K562 (cell line): ENCODE measurements around the gene SPOUT1. TPM values are rescaled to one million over a fixed set of nuclear protein-coding genes. Genes with fewer than 3 reads are reported as not detected.

Source experiments
- C11orf30 ChIP-seq: fragments of 450-650 bp; IDR thresholded peaks from 2 replicates; pipeline ENCODE4 v1.6.1; 2016; ENCODE audit warnings: low read depth, mild to moderate bottlenecking
- CBX8 ChIP-seq: fragments of 200-600 bp; sonication (generic); IDR thresholded peaks from 2 replicates; pipeline ENCODE4 v1.6.1; 2012; ENCODE audit warnings: borderline replicate concordance, mixed run types, low read depth, mild to moderate bottlenecking, moderate library complexity, mixed read lengths, low read length, control low read depth, inconsistent platforms; ENCODE audit not compliant: poor library complexity, severe bottlenecking; ENCODE audit errors: extremely low read depth
- FOXJ2 ChIP-seq: fragments of 200-800 bp; sonication (Bioruptor generic); IDR thresholded peaks from 2 replicates; pipeline ENCODE4 v1.6.1; 2016; ENCODE audit warnings: missing genetic modification characterization, missing compliant biosample characterization
- HNRNPH1 ChIP-seq: fragments of 200-400 bp; formaldehyde crosslinking; optimal IDR thresholded peaks from 2 replicates; pipeline ENCODE3; 2017; ENCODE audit warnings: low read depth, mild to moderate bottlenecking, low read length, moderate library complexity
- MEF2A ChIP-seq: IDR thresholded peaks from 2 replicates; pipeline ENCODE4 v1.6.1; 2011; ENCODE audit warnings: low read depth, mild to moderate bottlenecking, low read length, moderate library complexity; ENCODE audit not compliant: control insufficient read depth
- MLLT1 ChIP-seq, 2 experiments: fragments of 450-650 bp; IDR thresholded peaks; 2 replicates each; pipeline ENCODE4 v1.6.1; 2016
- NEUROD1 ChIP-seq: fragments of 150-350 bp; IDR thresholded peaks from 2 replicates; pipeline ENCODE4 v1.6.1; 2014; ENCODE audit warnings: borderline replicate concordance, low read length, low read depth; ENCODE audit not compliant: partially characterized antibody
- POLR2H ChIP-seq: IDR thresholded peaks from 2 replicates; pipeline ENCODE4 v1.6.1; 2016; ENCODE audit warnings: missing genetic modification characterization, low read depth, mild to moderate bottlenecking, control low read depth, missing compliant biosample characterization, moderate library complexity
- PPARD ChIP-seq: fragments of 250-450 bp; sonication (Bioruptor Pico); IDR thresholded peaks from 2 replicates; pipeline ENCODE4 v1.8.0; 2022; ENCODE audit warnings: inconsistent platforms, mild to moderate bottlenecking, moderate library complexity
- SRSF9 ChIP-seq: fragments of 200-400 bp; formaldehyde crosslinking; IDR thresholded peaks from 2 replicates; pipeline ENCODE4 v1.6.1; 2017; ENCODE audit warnings: low read depth, low read length, borderline replicate concordance
- U2AF2 ChIP-seq: fragments of 200-400 bp; formaldehyde crosslinking; optimal IDR thresholded peaks from 2 replicates; pipeline ENCODE3; 2017; ENCODE audit warnings: low read depth, mild to moderate bottlenecking, low read length
- ZNF778 ChIP-seq: fragments of 450-650 bp; formaldehyde crosslinking; IDR thresholded peaks from 2 replicates; pipeline ENCODE4 v1.4.0; 2020; ENCODE audit warnings: mild to moderate bottlenecking, moderate library complexity
- polyA plus RNA-seq, 8 experiments: library from polyadenylated mRNA; depleted of rRNA in 4 of 8; stranded (reverse) in 5 of 8; unstranded in 3 of 8; fragments of >200 nt; fragmentation: Nextera tagmentation in 2 of 8; fragmentation: Illumina TruSeq in 1 of 8; extraction: Ambion mirVana in 2 of 8; extraction: Trizol in 1 of 8; gene quantifications; 2 replicates each; pipeline versions ENCODE4 v1.2.1 to v1.2.3, GENCODE V29; 2011 to 2014; ENCODE audit warnings: inconsistent platforms in 1 of 8, missing spikeins in 1 of 8
- total RNA-seq, 7 experiments: library from RNA; depleted of rRNA in 6 of 7; stranded (reverse); fragments of >200 nt in 6 of 7; fragmentation: Illumina TruSeq in 2 of 7; extraction: Trizol in 2 of 7; gene quantifications; 2 replicates each; pipeline versions ENCODE4 v1.2.1 to v1.2.3, GENCODE V29; 2011 to 2021; ENCODE audit warnings: low replicate concordance in 1 of 7
- TF ChIP-seq, protein P1 (sequence below): sonication (generic); formaldehyde crosslinking; IDR thresholded peaks from 2 replicates; pipeline ENCODE4 v1.4.0; 2020; ENCODE audit warnings: mild to moderate bottlenecking, missing genetic modification reagents
- TF ChIP-seq, protein P2 (sequence below): IDR thresholded peaks from 3 replicates; pipeline ENCODE4 v1.6.1; 2011; ENCODE audit warnings: borderline replicate concordance, mild to moderate bottlenecking, moderate library complexity; ENCODE audit not compliant: insufficient read length; ENCODE audit errors: extremely low read depth

The SPOUT1 gene
- total and polyA plus RNA-seq, 9 of the 15 experiments (the other 6 are each of a cell fraction or from before 2014, with no cell fraction given): 10.6 to 121 (median 37.4) TPM

DNA sequence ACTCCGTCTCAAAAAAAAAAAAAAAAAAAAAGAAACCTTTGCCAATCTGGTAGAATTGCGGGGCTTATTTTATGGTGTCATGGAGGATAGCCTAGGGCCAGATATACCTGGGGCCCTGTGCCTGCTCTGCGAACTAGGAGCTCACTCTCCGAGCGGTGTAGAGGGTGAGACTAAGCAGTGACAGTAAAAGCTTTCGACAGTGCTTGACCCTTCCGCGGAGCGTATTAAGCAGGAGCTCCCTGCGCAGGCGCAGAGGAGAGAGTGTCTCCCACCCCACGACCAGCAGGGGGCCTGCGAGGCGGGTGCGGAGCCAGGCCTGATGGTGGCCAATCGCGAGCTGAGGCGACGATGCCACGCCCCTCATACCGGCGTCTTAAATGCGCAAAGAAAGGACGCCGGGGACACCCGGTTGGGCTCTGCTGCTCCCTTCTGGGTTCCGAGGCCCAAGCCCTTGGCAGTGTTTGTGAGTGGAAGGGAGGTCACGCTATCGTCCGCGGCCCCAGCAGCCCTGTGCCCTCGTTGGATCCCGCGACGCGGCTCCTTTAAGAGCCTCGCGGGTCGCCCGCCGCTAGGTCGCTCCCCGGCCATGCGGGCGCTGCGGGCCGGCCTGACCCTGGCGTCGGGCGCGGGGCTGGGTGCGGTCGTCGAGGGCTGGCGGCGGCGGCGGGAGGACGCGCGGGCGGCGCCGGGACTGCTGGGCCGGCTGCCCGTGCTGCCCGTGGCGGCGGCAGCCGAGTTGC is 11.3 kb downstream of the SPOUT1 start, which contains the start of gene ENDOG (continued):
- TF ChIP-seq MLLT1 (IDR thresholded peaks at IDR 0.05) (peak in 1 of 2 experiments; percentile 73; a peak in 2 of 4 replicates), FOXJ2 (tag) (no peak), CBX8 (no peak), POLR2H (tag) (peak; percentile 87), U2AF2 (no peak), PPARD (CRISPR knock-in tag) (no peak), ZNF778 (no peak), C11orf30 (no peak; the same call in none of the 2 replicates), SRSF9 (no peak), NEUROD1 (no peak), HNRNPH1 (no peak), MEF2A (no peak)
- TF ChIP-seq, protein P1, sequence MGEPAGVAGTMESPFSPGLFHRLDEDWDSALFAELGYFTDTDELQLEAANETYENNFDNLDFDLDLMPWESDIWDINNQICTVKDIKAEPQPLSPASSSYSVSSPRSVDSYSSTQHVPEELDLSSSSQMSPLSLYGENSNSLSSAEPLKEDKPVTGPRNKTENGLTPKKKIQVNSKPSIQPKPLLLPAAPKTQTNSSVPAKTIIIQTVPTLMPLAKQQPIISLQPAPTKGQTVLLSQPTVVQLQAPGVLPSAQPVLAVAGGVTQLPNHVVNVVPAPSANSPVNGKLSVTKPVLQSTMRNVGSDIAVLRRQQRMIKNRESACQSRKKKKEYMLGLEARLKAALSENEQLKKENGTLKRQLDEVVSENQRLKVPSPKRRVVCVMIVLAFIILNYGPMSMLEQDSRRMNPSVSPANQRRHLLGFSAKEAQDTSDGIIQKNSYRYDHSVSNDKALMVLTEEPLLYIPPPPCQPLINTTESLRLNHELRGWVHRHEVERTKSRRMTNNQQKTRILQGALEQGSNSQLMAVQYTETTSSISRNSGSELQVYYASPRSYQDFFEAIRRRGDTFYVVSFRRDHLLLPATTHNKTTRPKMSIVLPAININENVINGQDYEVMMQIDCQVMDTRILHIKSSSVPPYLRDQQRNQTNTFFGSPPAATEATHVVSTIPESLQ (CRISPR knock-in tag): 0 out of 2 replicates have a peak, but pooled peaks have one; percentile 45
- TF ChIP-seq, protein P2, sequence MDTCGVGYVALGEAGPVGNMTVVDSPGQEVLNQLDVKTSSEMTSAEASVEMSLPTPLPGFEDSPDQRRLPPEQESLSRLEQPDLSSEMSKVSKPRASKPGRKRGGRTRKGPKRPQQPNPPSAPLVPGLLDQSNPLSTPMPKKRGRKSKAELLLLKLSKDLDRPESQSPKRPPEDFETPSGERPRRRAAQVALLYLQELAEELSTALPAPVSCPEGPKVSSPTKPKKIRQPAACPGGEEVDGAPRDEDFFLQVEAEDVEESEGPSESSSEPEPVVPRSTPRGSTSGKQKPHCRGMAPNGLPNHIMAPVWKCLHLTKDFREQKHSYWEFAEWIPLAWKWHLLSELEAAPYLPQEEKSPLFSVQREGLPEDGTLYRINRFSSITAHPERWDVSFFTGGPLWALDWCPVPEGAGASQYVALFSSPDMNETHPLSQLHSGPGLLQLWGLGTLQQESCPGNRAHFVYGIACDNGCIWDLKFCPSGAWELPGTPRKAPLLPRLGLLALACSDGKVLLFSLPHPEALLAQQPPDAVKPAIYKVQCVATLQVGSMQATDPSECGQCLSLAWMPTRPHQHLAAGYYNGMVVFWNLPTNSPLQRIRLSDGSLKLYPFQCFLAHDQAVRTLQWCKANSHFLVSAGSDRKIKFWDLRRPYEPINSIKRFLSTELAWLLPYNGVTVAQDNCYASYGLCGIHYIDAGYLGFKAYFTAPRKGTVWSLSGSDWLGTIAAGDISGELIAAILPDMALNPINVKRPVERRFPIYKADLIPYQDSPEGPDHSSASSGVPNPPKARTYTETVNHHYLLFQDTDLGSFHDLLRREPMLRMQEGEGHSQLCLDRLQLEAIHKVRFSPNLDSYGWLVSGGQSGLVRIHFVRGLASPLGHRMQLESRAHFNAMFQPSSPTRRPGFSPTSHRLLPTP: no peak
